ENCODE results near the gene CEP295NL. TPM values are rescaled to one million over a fixed set of nuclear protein-coding genes. Genes with fewer than 3 reads are reported as not detected.

Gene CEP295NL
- total RNA-seq, 1 experiment from 2014 or later = 0.66 TPM

GRCh38 chr17:78857266-78857665 is 45.7 kb downstream of the CEP295NL start:
- no peak overlapping the region for H4K91ac ChIP-seq (ENCODE audit: insufficient read length, low read depth, low read length)
- Mint-ChIP-seq H3K4me3 (no peak overlapping the region), H3K4me1 (no peaks in the 10 kb centered on the region), H3K9me3 (no peaks in the 10 kb centered on the region), H3K36me3 (ENCODE audit: insufficient read depth in 1 of 3, low read depth in 3 of 3) (peaks cover 0 to 16% (median under 1%) of the 10 kb centered on the region in 3 experiments; a peak in 3 of 7 replicates), H3K27me3 (ENCODE audit: low read depth) (no peaks in the 10 kb centered on the region), H3K27ac (peak overlapping the region in 1 of 3 experiments; percentile 46; a peak in 1 of 7 replicates)
- no peak overlapping the region for H2BK120ac ChIP-seq (ENCODE audit: low read depth, low read length, poor library complexity, severe bottlenecking)
- H3K27me3 ChIP-seq (ENCODE audit: insufficient read depth, low read length) = no peaks in the 10 kb centered on the region
- no peak overlapping the region for H3K56ac ChIP-seq (ENCODE audit: insufficient read length, low read depth, low read length)
- H3K27ac ChIP-seq (ENCODE audit: insufficient read length, low read depth, low read length) = no peak overlapping the region
- H2BK15ac ChIP-seq (ENCODE audit: low read depth, low read length) = no peak overlapping the region
- no peak overlapping the region for H3K4me2 ChIP-seq (ENCODE audit: insufficient read depth, insufficient read length, low read length)
- H3K23ac ChIP-seq (ENCODE audit: insufficient read length, low read depth, low read length) = no peak overlapping the region
- no peaks in the 10 kb centered on the region for H3K79me2 ChIP-seq (ENCODE audit: insufficient read depth, low read length)
- no peak overlapping the region for H2BK12ac ChIP-seq (ENCODE audit: insufficient read length, low read depth, low read length)
- H3K14ac ChIP-seq (ENCODE audit: insufficient read depth, low read length) = no peak overlapping the region
- H3T11ph ChIP-seq (ENCODE audit: low read length) = no peak overlapping the region
- H3K9ac ChIP-seq (ENCODE audit: extremely low read depth, insufficient read length, low read length) = no peak overlapping the region
- H2BK5ac ChIP-seq (ENCODE audit: insufficient read length, low read length) = no peak overlapping the region
- no peaks in the 10 kb centered on the region; the same call in 1 of the 2 replicates for H3K4me1 ChIP-seq (ENCODE audit: insufficient read depth, low read length)
- no peak overlapping the region for H4K5ac ChIP-seq (ENCODE audit: insufficient read length, low read depth, low read length)
- no peak overlapping the region for H3K4ac ChIP-seq (ENCODE audit: low read depth, low read length)
- no peak overlapping the region for H4K8ac ChIP-seq (replicated peaks; ENCODE audit: insufficient read length, low read depth, low read length)
- H3K23me2 ChIP-seq (ENCODE audit: insufficient read length, low read depth, low read length, poor library complexity, severe bottlenecking) = no peaks in the 10 kb centered on the region
- no CpG with 5 or more reads among the region's 14 CpGs for WGBS (ENCODE audit: extremely low coverage, insufficient read length, low lambda C conversion rate)
- H2BK20ac ChIP-seq (ENCODE audit: low read depth, low read length, poor library complexity, severe bottlenecking) = no peak overlapping the region
- TF ChIP-seq CTCF (conservative IDR thresholded peaks at IDR 0.05) = no peak
- H3K18ac ChIP-seq (ENCODE audit: insufficient read length, low read depth, low read length) = no peak overlapping the region
- no peak for DNase-seq
- no peaks in the 10 kb centered on the region for H3K79me1 ChIP-seq (ENCODE audit: insufficient read depth, low read depth, low read length, poor library complexity, severe bottlenecking)
- H2AFZ ChIP-seq (ENCODE audit: low read length) = no peak overlapping the region
- no peaks in the 10 kb centered on the region for H3K9me3 ChIP-seq (ENCODE audit: control insufficient read depth, low read depth, low read length)
- H2AK5ac ChIP-seq (ENCODE audit: insufficient read length, low read length) = no peak overlapping the region
- H4K20me1 ChIP-seq (ENCODE audit: control insufficient read depth, insufficient read depth, insufficient read length) = no peaks in the 10 kb centered on the region

Measured in H9 (cell line).